CMK (cell line): ENCODE data around the gene PHACTR3.

ENCODE experiments used
- DNase-seq: peaks from one replicate; pipeline ENCODE4 v3.0.0-alpha.2; 2010; ENCODE audit warnings: low read depth

Gene PHACTR3

GRCh38 chr20:59800309-59800708 lies 196.0 kb downstream of the PHACTR3 start:
- DNase-seq = no peak

GRCh38 chr20:59802018-59802417 lies 197.7 kb downstream of the PHACTR3 start:
- no peak for DNase-seq

- DNase-seq = no peak
Measured at GRCh38 chr20:59802471-59803221, 198.3 kb downstream of the PHACTR3 start.

GRCh38 chr20:59804347-59804746 lies 200.0 kb downstream of the PHACTR3 start:
- DNase-seq = no peak

GRCh38 chr20:59804871-59805665 lies 200.7 kb downstream of the PHACTR3 start:
- DNase-seq = no peak

GRCh38 chr20:59805786-59806577 lies 201.6 kb downstream of the PHACTR3 start:
- no peak for DNase-seq

- DNase-seq = no peak
Measured at GRCh38 chr20:59806578-59806975, 202.2 kb downstream of the PHACTR3 start.

GRCh38 chr20:59807909-59808728 lies 203.8 kb downstream of the PHACTR3 start:
- DNase-seq = no peak

GRCh38 chr20:59808729-59809381 lies 204.5 kb downstream of the PHACTR3 start:
- DNase-seq = no peak

GRCh38 chr20:59809630-59810448 lies 205.5 kb downstream of the PHACTR3 start:
- DNase-seq = no peak

- DNase-seq = no peak
Measured at GRCh38 chr20:59810449-59811187, 206.3 kb downstream of the PHACTR3 start.

GRCh38 chr20:59811681-59812171 lies 207.4 kb downstream of the PHACTR3 start:
- DNase-seq = no peak

GRCh38 chr20:59812286-59813125 lies 208.2 kb downstream of the PHACTR3 start:
- no peak for DNase-seq

- DNase-seq = no peak
Measured at GRCh38 chr20:59813126-59813947, 209.0 kb downstream of the PHACTR3 start.

GRCh38 chr20:59813948-59814839 lies 209.9 kb downstream of the PHACTR3 start:
- no peak for DNase-seq

- no peak for DNase-seq
Measured at GRCh38 chr20:59814840-59815340, 210.6 kb downstream of the PHACTR3 start.
